HepG2 (cell line): ENCODE measurements around the gene PRR30. TPM values are rescaled to one million over a fixed set of nuclear protein-coding genes. Genes with fewer than 3 reads are reported as not detected.

Experiments used
- ATAC-seq: fragments of 200-7000 bp; cut with Tn5 transposase; 3 replicates; pipeline ENCODE4 v1.9.1; 2020; ENCODE audit warnings: mild to moderate bottlenecking, moderate library complexity
- BruUV-seq: library from RNA; stranded (reverse); fragments of 400-500 nt; replicated peaks from 2 replicates; lab custom pipeline; 2021; lab: Mats Ljungman, UMichigan
- CTCF ChIA-PET: fragments of 300-600 bp; formaldehyde crosslinking; extraction: SDS; loops from one replicate; lab custom pipeline; 2021; ENCODE audit warnings: low total read pairs, inconsistent platforms, low intra/inter-chr PET ratio; lab: Yijun Ruan, JAX
- POLR2A ChIA-PET: fragments of 350-600 bp; sonication (Branson Sonifier 250); formaldehyde crosslinking; loops from one replicate; lab custom pipeline; 2020; ENCODE audit warnings: antibody characterized with exemption, inconsistent platforms; lab: Yijun Ruan, JAX
- DNase-seq: peaks from one replicate; pipeline ENCODE4 v3.0.0-alpha.2; 2015; ENCODE audit warnings: low spot score
- FAIRE-seq: peaks from 3 replicates; lab custom pipeline; 2011; peaks lifted over from hg19 to GRCh38; lab: Jason Lieb, UNC
- H2AFZ ChIP-seq: one replicate; pipeline ENCODE4 v1.6.1; 2011; ENCODE audit warnings: low read length, inconsistent platforms
- H3K27ac ChIP-seq: fragments of 300-600 bp; 3 replicates; pipeline ENCODE4 v1.8.0; 2011; ENCODE audit warnings: mixed run types, mild to moderate bottlenecking, mixed read lengths, low read length, inconsistent platforms; ENCODE audit not compliant: insufficient read depth; ENCODE audit errors: extremely low read length
- H3K27me3 ChIP-seq, 2 experiments: fragments of 200-600 bp in 1 of 2; 2 replicates in 1 of 2; 3 replicates in 1 of 2; pipeline versions ENCODE4 v1.6.0 to v1.8.0; 2011; ENCODE audit warnings: low read length in 2 of 2, mild to moderate bottlenecking in 2 of 2, moderate library complexity in 2 of 2, inconsistent platforms in 1 of 2; ENCODE audit not compliant: insufficient read depth in 2 of 2, control insufficient read depth in 1 of 2
- H3K36me3 ChIP-seq, 2 experiments: fragments of 200-600 bp in 1 of 2; replicated peaks in 1 of 2; 2 replicates in 1 of 2; 3 replicates in 1 of 2; pipeline versions ENCODE4 v1.5.1 to v1.8.0; 2011; ENCODE audit warnings: low read length in 2 of 2, inconsistent platforms in 1 of 2; ENCODE audit not compliant: insufficient read depth in 2 of 2, control insufficient read depth in 1 of 2
- H3K4me1 ChIP-seq: 2 replicates; pipeline ENCODE4 v1.5.1; 2012; ENCODE audit warnings: low read length, inconsistent platforms; ENCODE audit not compliant: insufficient read depth
- H3K4me2 ChIP-seq: 2 replicates; pipeline ENCODE4 v1.6.0; 2011; ENCODE audit warnings: low read depth, low read length, inconsistent platforms
- H3K4me3 ChIP-seq, 3 experiments: fragments of 200-600 bp in 1 of 3; sonication (generic), shearing (Covaris generic) in 1 of 3; replicated peaks in 1 of 3; 2 replicates each; pipeline ENCODE4 v1.5.1; 2011 to 2016; ENCODE audit warnings: low read length in 3 of 3, inconsistent platforms in 2 of 3, low read depth in 2 of 3, mild to moderate bottlenecking in 2 of 3, control low read depth in 1 of 3, mixed read lengths in 1 of 3; ENCODE audit not compliant: insufficient read depth in 1 of 3
- H3K79me2 ChIP-seq: one replicate; pipeline ENCODE4 v1.6.1; 2011; ENCODE audit warnings: low read length, inconsistent platforms; ENCODE audit not compliant: insufficient read depth
- H3K9ac ChIP-seq: 2 replicates; pipeline ENCODE4 v1.6.0; 2011; ENCODE audit warnings: mild to moderate bottlenecking, low read depth, low read length, inconsistent platforms; ENCODE audit not compliant: insufficient read depth
- H3K9me3 ChIP-seq: 2 replicates; pipeline ENCODE4 v1.5.1; 2012; ENCODE audit warnings: mild to moderate bottlenecking, low read length
- H4K20me1 ChIP-seq: 2 replicates; pipeline ENCODE4 v1.6.0; 2011; ENCODE audit warnings: inconsistent platforms, mild to moderate bottlenecking, low read length, moderate library complexity; ENCODE audit not compliant: insufficient read depth
- AGO1 ChIP-seq: fragments of 200-400 bp; formaldehyde crosslinking; IDR thresholded peaks from 2 replicates; pipeline ENCODE4 v1.6.1; 2017; ENCODE audit warnings: mild to moderate bottlenecking, low read depth, low read length, moderate library complexity; ENCODE audit not compliant: poor library complexity, severe bottlenecking
- ARNTL ChIP-seq: sonication (generic); formaldehyde crosslinking; IDR thresholded peaks from 2 replicates; pipeline ENCODE4 v1.4.0; 2020; ENCODE audit warnings: mild to moderate bottlenecking, missing genetic modification reagents
- CTCF ChIP-seq: sonication (generic); formaldehyde crosslinking; IDR thresholded peaks from 2 replicates; pipeline ENCODE4 v1.5.0; 2020; ENCODE audit warnings: mild to moderate bottlenecking, missing genetic modification reagents, moderate library complexity
- MBNL3 ChIP-seq: fragments of 250-450 bp; sonication (Bioruptor Pico); conservative IDR thresholded peaks from 2 replicates; pipeline ENCODE4 v1.8.0; 2022; ENCODE audit warnings: mild to moderate bottlenecking, inconsistent platforms
- MED1 ChIP-seq: sonication (generic); formaldehyde crosslinking; IDR thresholded peaks from 2 replicates; pipeline ENCODE4 v1.4.0; 2020; ENCODE audit warnings: missing genetic modification reagents
- MTF2 ChIP-seq: sonication (generic); formaldehyde crosslinking; IDR thresholded peaks from 2 replicates; pipeline ENCODE4 v1.5.0; 2020; ENCODE audit warnings: missing genetic modification reagents, borderline replicate concordance
- NR2C2 ChIP-seq: sonication (generic); formaldehyde crosslinking; IDR thresholded peaks from 2 replicates; pipeline ENCODE4 v1.4.0; 2020; ENCODE audit warnings: missing genetic modification reagents, mild to moderate bottlenecking, moderate library complexity, borderline replicate concordance
- ZBTB34 ChIP-seq: sonication (generic); formaldehyde crosslinking; IDR thresholded peaks from 2 replicates; pipeline ENCODE4 v1.8.0; 2022; ENCODE audit warnings: mild to moderate bottlenecking, missing genetic modification reagents
- ZNF263 ChIP-seq: sonication (generic); formaldehyde crosslinking; IDR thresholded peaks from 2 replicates; pipeline ENCODE4 v1.4.0; 2020; ENCODE audit warnings: missing genetic modification reagents
- ZNF556 ChIP-seq: sonication (generic); formaldehyde crosslinking; IDR thresholded peaks from 2 replicates; pipeline ENCODE4 v1.4.0; 2020; ENCODE audit warnings: mild to moderate bottlenecking, missing genetic modification reagents, borderline replicate concordance
- ZNF609 ChIP-seq: sonication (generic); formaldehyde crosslinking; IDR thresholded peaks from 2 replicates; pipeline ENCODE4 v1.4.0; 2020; ENCODE audit warnings: mild to moderate bottlenecking, missing genetic modification reagents, borderline replicate concordance
- ZNF614 ChIP-seq: IDR thresholded peaks from 2 replicates; pipeline ENCODE4 v1.6.1; 2018; ENCODE audit warnings: missing biosample characterization, missing genetic modification reagents, inconsistent platforms, borderline replicate concordance
- ZNF761 ChIP-seq: sonication (generic); formaldehyde crosslinking; conservative IDR thresholded peaks from 2 replicates; pipeline ENCODE4 v1.4.0; 2020; ENCODE audit warnings: mild to moderate bottlenecking, missing genetic modification reagents
- WGBS: methylation state at CpG from one replicate; pipeline ENCODE4 v1.1.6; 2017; ENCODE audit warnings: low lambda C conversion rate; 5-methylcytosine and 5-hydroxymethylcytosine counted together
- in situ Hi-C: cut with HindIII; loops from 2 replicates; pipeline ENCODE4 v1.10.0; 2017; ENCODE audit warnings: low pct_unique_long_range_greater_than_20kb; ENCODE audit not compliant: extremely low pct_ligation_motif_present
- intact Hi-C: fragments of 100-400 bp; cut with micrococcal nuclease; formaldehyde crosslinking; loops from one replicate; pipeline ENCODE4 v1.10.0; 2022; ENCODE audit not compliant: unreplicated experiment
- polyA plus RNA-seq, 8 experiments: library from polyadenylated mRNA; depleted of rRNA in 3 of 8; stranded (reverse) in 7 of 8; unstranded in 1 of 8; fragments of >200 nt; fragmentation: Illumina TruSeq in 4 of 8; extraction: Trizol in 4 of 8; gene quantifications; 2 replicates each; pipeline versions ENCODE4 v1.2.1 to v1.2.3, GENCODE V29; 2011 to 2016; ENCODE audit warnings: low read depth in 4 of 8, missing spikeins in 1 of 8, mixed read lengths in 1 of 8; ENCODE audit not compliant: insufficient read depth in 1 of 8
- total RNA-seq, 5 experiments: library from RNA; depleted of rRNA; stranded (reverse); fragments of >200 nt; fragmentation: Illumina TruSeq; extraction: Trizol; gene quantifications; 2 replicates each; pipeline ENCODE4 v1.2.3, GENCODE V29; 2016; ENCODE audit warnings: low read depth in 1 of 5

The PRR30 gene
- total and polyA plus RNA-seq, 2 of the 13 experiments (the other 11 are each of a cell fraction or from before 2014, with no cell fraction given), result not detected

GRCh38 chr2:27119330-27119670 is 19.9 kb downstream of the PRR30 start (continued):
- TF ChIP-seq ZNF609 (CRISPR knock-in tag), result 0 out of 2 replicates have a peak, but pooled peaks have one; percentile 7

- in situ Hi-C loops, result no loop called here
- TF ChIP-seq CTCF (peak; percentile 33; the same call in 1 of the 2 replicates), ZNF614 (no peak), ZNF263 (CRISPR knock-in tag) (no peak), ARNTL (CRISPR knock-in tag) (no peak), MED1 (CRISPR knock-in tag) (no peak), MTF2 (0 out of 2 replicates have a peak, but pooled peaks have one; percentile 88), AGO1 (peak; percentile 21), ZNF761 (peak; percentile 51; the same call in 1 of the 2 replicates), MBNL3 (no peak), NR2C2 (CRISPR knock-in tag) (no peak; the same call in 1 of the 2 replicates), ZNF556 (0 out of 2 replicates have a peak, but pooled peaks have one; percentile 56), ZBTB34 (CRISPR knock-in tag) (no peak)
Observed at GRCh38 chr2:27118525-27119329, 20.5 kb downstream of the PRR30 start, which contains the start of gene CGREF1. CGREF1 (minus strand) TSS chr2:27119128; CDS start chr2:27104366, 14,762 bp downstream.

More at GRCh38 chr2:27118525-27119329, 20.5 kb downstream of the PRR30 start, which contains the start of gene CGREF1:
- Histone ChIP-seq H3K36me3 (no peaks in the 10 kb centered on the region), H3K4me1 (peaks cover 64% of the 10 kb centered on the region), H2AFZ (no peak within 1 kb of the TSS), H3K4me3 (peak within 1 kb of the TSS; percentile 53 to 82 (median 60)), H3K4me2 (peak within 1 kb of the TSS; percentile 92), H3K9ac (peak within 1 kb of the TSS; percentile 70), H3K27ac (no peak within 1 kb of the TSS), H3K9me3 (no peaks in the 10 kb centered on the region), H3K79me2 (no peaks in the 10 kb centered on the region), H3K27me3 (peaks cover 2 to 40% of the 10 kb centered on the region in 2 experiments; a peak in 4 of 5 replicates), H4K20me1 (no peaks in the 10 kb centered on the region)
- DNase-seq, result no peak
- CTCF ChIA-PET, result no interaction called here
- no TSS peak for BruUV-seq
- intact Hi-C loops, result loop anchor here (5.0 kb wide), 1 partner anchor 74 kb away; no protein-coding TSS in a partner anchor
- 44% methylated on average over 40 of the region's 84 CpGs for WGBS
- POLR2A ChIA-PET, result interaction anchor here (0.7 to 1.7 kb wide), 6 partner anchors 11 to 93 kb away, joined by 3 to 11 read pairs (median 4); partner anchors contain the start of genes ATRAID, PREB and SLC5A6
- no peak for FAIRE-seq
- peak; percentile 40 for ATAC-seq
